Duodenal mucosa (tissue), 2 donors: Measurements from ENCODE around the gene DPYD.

Experiments used
- H3K27ac ChIP-seq: one replicate; pipeline ENCODE4 v1.7.0; 2013; ENCODE audit warnings: low read depth, low read length
- H3K27me3 ChIP-seq, 2 donors: one replicate each; pipeline ENCODE4 v1.7.0; 2013; ENCODE audit warnings: low read length in 2 of 2, control low read depth in 1 of 2; ENCODE audit not compliant: insufficient read depth in 2 of 2, control insufficient read depth in 1 of 2
- H3K36me3 ChIP-seq, 2 donors: one replicate each; pipeline ENCODE4 v1.7.0; 2013; ENCODE audit warnings: low read length in 2 of 2, control low read depth in 1 of 2; ENCODE audit not compliant: insufficient read depth in 2 of 2, control insufficient read depth in 1 of 2
- H3K4me1 ChIP-seq, 2 donors: one replicate each; pipeline ENCODE4 v1.7.0; 2013; ENCODE audit warnings: low read length in 2 of 2, control low read depth in 1 of 2; ENCODE audit not compliant: insufficient read depth in 2 of 2, control insufficient read depth in 1 of 2
- H3K4me3 ChIP-seq, 2 donors: one replicate each; pipeline ENCODE4 v1.7.0; 2013; ENCODE audit warnings: low read length in 2 of 2, low read depth in 1 of 2
- H3K9ac ChIP-seq, 2 donors: one replicate each; pipeline ENCODE4 v1.7.0; 2013; ENCODE audit warnings: low read length in 2 of 2, low read depth in 1 of 2
- H3K9me3 ChIP-seq, 2 donors: one replicate each; pipeline ENCODE4 v1.7.0; 2013; ENCODE audit warnings: low read length in 2 of 2, control low read depth in 1 of 2; ENCODE audit not compliant: control insufficient read depth in 1 of 2

The DPYD gene

GRCh38 chr1:97505816-97506215, 415.0 kb downstream of the DPYD start:
- H3K9me3 ChIP-seq, result no peaks in the 10 kb centered on the region
- no peak overlapping the region for H3K9ac ChIP-seq
- no peaks in the 10 kb centered on the region for H3K27me3 ChIP-seq
- H3K4me3 ChIP-seq, result no peak overlapping the region
- no peak overlapping the region for H3K27ac ChIP-seq
- H3K36me3 ChIP-seq, result no peaks in the 10 kb centered on the region
- H3K4me1 ChIP-seq, result peaks cover 0 to 5% of the 10 kb centered on the region in 2 donors

GRCh38 chr1:97505289-97505688, 415.5 kb downstream of the DPYD start:
- Histone ChIP-seq H3K36me3 (no peaks in the 10 kb centered on the region), H3K4me3 (no peak overlapping the region), H3K4me1 (peaks cover 0 to 5% of the 10 kb centered on the region in 2 donors), H3K27me3 (no peaks in the 10 kb centered on the region), H3K27ac (no peak overlapping the region), H3K9ac (no peak overlapping the region), H3K9me3 (no peaks in the 10 kb centered on the region)

- Histone ChIP-seq H3K4me3 (no peak overlapping the region), H3K27me3 (no peaks in the 10 kb centered on the region), H3K27ac (no peak overlapping the region), H3K9ac (no peak overlapping the region), H3K36me3 (no peaks in the 10 kb centered on the region), H3K4me1 (peaks cover 0 to 5% of the 10 kb centered on the region in 2 donors), H3K9me3 (no peaks in the 10 kb centered on the region)
Observed at GRCh38 chr1:97502360-97502759, 418.5 kb downstream of the DPYD start.

GRCh38 chr1:97501628-97502027, 419.2 kb downstream of the DPYD start:
- Histone ChIP-seq H3K27ac (no peak overlapping the region), H3K27me3 (no peaks in the 10 kb centered on the region), H3K4me1 (peaks cover 0 to 5% of the 10 kb centered on the region in 2 donors), H3K9ac (no peak overlapping the region), H3K9me3 (no peaks in the 10 kb centered on the region), H3K4me3 (no peak overlapping the region), H3K36me3 (no peaks in the 10 kb centered on the region)

- Histone ChIP-seq H3K27me3 (no peaks in the 10 kb centered on the region), H3K36me3 (no peaks in the 10 kb centered on the region), H3K4me1 (peaks cover 0 to 2% of the 10 kb centered on the region in 2 donors), H3K9ac (no peak overlapping the region), H3K4me3 (no peak overlapping the region), H3K9me3 (no peaks in the 10 kb centered on the region), H3K27ac (no peak overlapping the region)
Observed at GRCh38 chr1:97500760-97501159, 420.1 kb downstream of the DPYD start.

GRCh38 chr1:97499667-97500066, 421.2 kb downstream of the DPYD start:
- Histone ChIP-seq H3K4me3 (no peak overlapping the region), H3K27me3 (no peaks in the 10 kb centered on the region), H3K27ac (no peak overlapping the region), H3K36me3 (no peaks in the 10 kb centered on the region), H3K9me3 (no peaks in the 10 kb centered on the region), H3K4me1 (no peaks in the 10 kb centered on the region), H3K9ac (no peak overlapping the region)

- Histone ChIP-seq H3K27me3 (no peaks in the 10 kb centered on the region), H3K36me3 (no peaks in the 10 kb centered on the region), H3K4me3 (no peak overlapping the region)
Observed at GRCh38 chr1:97489834-97490233, 431.0 kb downstream of the DPYD start.

GRCh38 chr1:97488530-97488929, 432.3 kb downstream of the DPYD start:
- no peak overlapping the region for H3K9ac ChIP-seq
- no peaks in the 10 kb centered on the region for H3K27me3 ChIP-seq

More at GRCh38 chr1:97489834-97490233, 431.0 kb downstream of the DPYD start:
- Histone ChIP-seq H3K4me1 (no peaks in the 10 kb centered on the region), H3K9ac (no peak overlapping the region), H3K9me3 (no peaks in the 10 kb centered on the region), H3K27ac (no peak overlapping the region)

GRCh38 chr1:97482022-97482421, 438.8 kb downstream of the DPYD start:
- Histone ChIP-seq H3K9ac (no peak overlapping the region), H3K4me3 (no peak overlapping the region), H3K4me1 (no peaks in the 10 kb centered on the region), H3K27ac (no peak overlapping the region), H3K36me3 (no peaks in the 10 kb centered on the region), H3K27me3 (no peaks in the 10 kb centered on the region), H3K9me3 (no peaks in the 10 kb centered on the region)

More at GRCh38 chr1:97488530-97488929, 432.3 kb downstream of the DPYD start:
- Histone ChIP-seq H3K4me1 (no peaks in the 10 kb centered on the region), H3K27ac (no peak overlapping the region), H3K36me3 (no peaks in the 10 kb centered on the region), H3K4me3 (no peak overlapping the region), H3K9me3 (no peaks in the 10 kb centered on the region)

GRCh38 chr1:97467445-97467844, 453.4 kb downstream of the DPYD start:
- no peaks in the 10 kb centered on the region for H3K4me1 ChIP-seq
- no peak overlapping the region for H3K27ac ChIP-seq
- no peak overlapping the region for H3K4me3 ChIP-seq
- no peak overlapping the region for H3K9ac ChIP-seq
- peaks cover 0 to 2% of the 10 kb centered on the region in 2 donors for H3K9me3 ChIP-seq
- no peaks in the 10 kb centered on the region for H3K36me3 ChIP-seq
- H3K27me3 ChIP-seq, result no peaks in the 10 kb centered on the region

GRCh38 chr1:97464305-97464704, 456.5 kb downstream of the DPYD start:
- Histone ChIP-seq H3K9me3 (peaks cover 0 to 2% of the 10 kb centered on the region in 2 donors), H3K27ac (no peak overlapping the region), H3K36me3 (no peaks in the 10 kb centered on the region), H3K9ac (no peak overlapping the region), H3K4me1 (no peaks in the 10 kb centered on the region), H3K27me3 (no peaks in the 10 kb centered on the region), H3K4me3 (no peak overlapping the region)
